GM13976 (cell line): ENCODE data around the gene UBE2R2.

ENCODE experiments used
- DNase-seq: peaks from one replicate; pipeline ENCODE4 v3.0.0; 2012; ENCODE audit warnings: low spot score
- CTCF ChIP-seq: IDR thresholded peaks from 2 replicates; pipeline ENCODE4 v1.5.1; 2012; ENCODE audit warnings: borderline replicate concordance, mild to moderate bottlenecking; ENCODE audit not compliant: insufficient read depth; ENCODE audit errors: extremely low read depth, missing control alignments, control extremely low read depth
- in situ Hi-C: fragments of 300-500 bp; cut with MboI; formaldehyde crosslinking; loops from one replicate; pipeline ENCODE4 v1.12.0; 2022; ENCODE audit warnings: low sequenced_read_pairs, mixed read lengths, inconsistent platforms; ENCODE audit not compliant: unreplicated experiment

Gene UBE2R2

GRCh38 chr9:33964086-33964768 lies 147.3 kb downstream of the UBE2R2 start:
- in situ Hi-C loops = no loop called here
- no peak for DNase-seq
- no peak for TF ChIP-seq CTCF
